Prostate gland (tissue), 2 donors: ENCODE measurements around the gene DGKG. TPM values are rescaled to one million over a fixed set of nuclear protein-coding genes. Genes with fewer than 3 reads are reported as not detected.
A peak's percentile ranks its signal among the peaks of the same experiment; 100 is the strongest.

Experiments used
- DNase-seq: peaks from one replicate; pipeline ENCODE4 v3.0.0-alpha.2; 2019; ENCODE audit warnings: low spot score
- H3K27ac ChIP-seq, 2 donors: fragments of 200-600 bp; sonication (generic); 2 replicates each; pipeline ENCODE4 v1.5.1; 2017 to 2019
- H3K27me3 ChIP-seq: fragments of 200-600 bp; sonication (generic); replicated peaks from 2 replicates; pipeline ENCODE4 v1.5.1; 2019; ENCODE audit not compliant: insufficient read depth
- H3K36me3 ChIP-seq, 2 donors: fragments of 200-600 bp; sonication (generic); 1 replicate in 1 of 2; 2 replicates in 1 of 2; pipeline versions ENCODE4 v1.5.1 to v1.8.1; 2017 to 2019
- H3K4me1 ChIP-seq: fragments of 200-600 bp; sonication (generic); replicated peaks from 2 replicates; pipeline ENCODE4 v1.5.1; 2019
- H3K4me3 ChIP-seq, 2 donors: fragments of 200-600 bp; sonication (generic); 2 replicates each; pipeline ENCODE4 v1.5.1; 2017 to 2019
- H3K9me3 ChIP-seq: fragments of 200-600 bp; sonication (generic); 2 replicates; pipeline ENCODE4 v1.5.1; 2017
- POLR2A ChIP-seq: fragments of 450-650 bp; IDR thresholded peaks from one replicate; pipeline ENCODE4 v1.6.1; 2016; ENCODE audit warnings: antibody characterized with exemption, mild to moderate bottlenecking
- POLR2AphosphoS5 ChIP-seq: sonication (generic); formaldehyde crosslinking; IDR thresholded peaks from one replicate; pipeline ENCODE4 v1.6.1; 2017; ENCODE audit warnings: antibody characterized with exemption
- WGBS: methylation state at CpG from one replicate; pipeline ENCODE4 v1.1.5; 2018; 5-methylcytosine and 5-hydroxymethylcytosine counted together
- intact Hi-C: fragments of 100-400 bp; cut with DNase I; formaldehyde crosslinking; loops from one replicate; pipeline ENCODE4 v1.14.2; 2022
- total RNA-seq, 2 donors: library from RNA; depleted of rRNA; stranded (reverse); fragments of >200 nt; gene quantifications; one replicate each; pipeline ENCODE4 v1.1.0, GENCODE V29; 2016
- TF ChIP-seq, protein P1 (sequence below), 4 experiments: fragments of 200-600 bp in 2 of 4; fragments of 450-650 bp in 2 of 4; sonication (generic) in 2 of 4; IDR thresholded peaks; 1 replicate in 3 of 4; 2 replicates in 1 of 4; pipeline ENCODE4 v1.5.1; 2016 to 2019; ENCODE audit warnings: antibody characterized with exemption in 4 of 4, mild to moderate bottlenecking in 2 of 4, moderate library complexity in 2 of 4

The DGKG gene
- total RNA-seq, 2 donors from 2014 or later: 1.2 to 2.2 TPM

DNA sequence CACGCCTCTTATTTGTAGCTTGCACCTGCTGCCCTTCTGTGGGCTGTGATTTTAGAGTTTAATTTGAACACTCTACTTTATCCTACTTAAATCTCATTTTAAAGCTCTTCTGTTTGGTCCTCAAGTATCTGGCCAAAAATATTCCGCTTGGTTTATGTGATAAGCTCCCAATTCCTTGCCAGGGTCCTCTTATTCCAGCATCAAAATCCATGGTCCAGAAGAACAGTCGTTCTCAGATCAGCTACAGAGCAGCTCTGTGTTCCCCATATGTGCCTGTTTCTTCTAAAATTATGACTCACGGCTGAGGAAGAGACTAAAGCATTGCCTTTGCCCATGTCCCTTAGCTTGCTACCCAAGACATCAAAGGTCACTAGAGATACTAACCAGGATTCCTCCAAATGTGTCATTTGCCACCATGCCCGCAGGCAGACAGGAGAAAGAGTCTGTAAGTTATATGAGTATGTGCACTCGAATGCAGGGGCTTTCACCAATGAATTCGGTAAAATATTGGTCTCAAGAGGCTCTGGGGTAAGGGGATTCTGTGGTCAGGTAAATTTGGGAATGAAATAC, 137.9 kb downstream of the DGKG start:
- no peak for DNase-seq
- 86% methylated on average over 7 of the region's 7 CpGs for WGBS
- Histone ChIP-seq H3K27me3 (no peaks in the 10 kb centered on the region), H3K36me3 (no peaks in the 10 kb centered on the region), H3K9me3 (no peaks in the 10 kb centered on the region), H3K27ac (no peak overlapping the region), H3K4me3 (no peak overlapping the region), H3K4me1 (no peaks in the 10 kb centered on the region)
- intact Hi-C loops: no loop called here
- TF ChIP-seq, protein P1, sequence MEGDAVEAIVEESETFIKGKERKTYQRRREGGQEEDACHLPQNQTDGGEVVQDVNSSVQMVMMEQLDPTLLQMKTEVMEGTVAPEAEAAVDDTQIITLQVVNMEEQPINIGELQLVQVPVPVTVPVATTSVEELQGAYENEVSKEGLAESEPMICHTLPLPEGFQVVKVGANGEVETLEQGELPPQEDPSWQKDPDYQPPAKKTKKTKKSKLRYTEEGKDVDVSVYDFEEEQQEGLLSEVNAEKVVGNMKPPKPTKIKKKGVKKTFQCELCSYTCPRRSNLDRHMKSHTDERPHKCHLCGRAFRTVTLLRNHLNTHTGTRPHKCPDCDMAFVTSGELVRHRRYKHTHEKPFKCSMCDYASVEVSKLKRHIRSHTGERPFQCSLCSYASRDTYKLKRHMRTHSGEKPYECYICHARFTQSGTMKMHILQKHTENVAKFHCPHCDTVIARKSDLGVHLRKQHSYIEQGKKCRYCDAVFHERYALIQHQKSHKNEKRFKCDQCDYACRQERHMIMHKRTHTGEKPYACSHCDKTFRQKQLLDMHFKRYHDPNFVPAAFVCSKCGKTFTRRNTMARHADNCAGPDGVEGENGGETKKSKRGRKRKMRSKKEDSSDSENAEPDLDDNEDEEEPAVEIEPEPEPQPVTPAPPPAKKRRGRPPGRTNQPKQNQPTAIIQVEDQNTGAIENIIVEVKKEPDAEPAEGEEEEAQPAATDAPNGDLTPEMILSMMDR (IDR thresholded peaks at IDR 0.05): no peak
- no peak for TF ChIP-seq POLR2A
- no peak for TF ChIP-seq POLR2AphosphoS5

DNA sequence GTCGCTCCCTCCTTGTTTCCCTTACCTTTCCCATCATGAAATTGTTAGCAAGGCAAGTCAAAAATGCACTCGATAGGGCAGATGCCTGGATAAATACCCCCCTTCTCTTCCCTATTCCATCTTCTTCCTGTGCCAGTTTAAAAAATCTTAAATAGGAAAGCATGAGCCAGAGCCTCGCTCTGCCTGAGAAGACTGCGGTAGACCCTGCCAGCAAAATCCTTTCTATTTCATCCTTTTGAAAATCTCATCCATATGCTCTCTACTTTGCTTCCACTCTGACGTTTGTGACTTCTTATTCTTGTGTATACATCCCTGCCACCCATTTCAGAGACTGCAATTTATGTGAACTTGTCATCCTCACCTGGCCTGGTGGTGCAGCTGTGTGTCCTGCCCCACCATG, 138.6 kb downstream of the DGKG start:
- intact Hi-C loops: no loop called here
- Histone ChIP-seq H3K4me3 (no peak overlapping the region), H3K27ac (no peak overlapping the region), H3K9me3 (no peaks in the 10 kb centered on the region), H3K36me3 (no peaks in the 10 kb centered on the region), H3K27me3 (no peaks in the 10 kb centered on the region), H3K4me1 (no peaks in the 10 kb centered on the region)
- WGBS: 74% methylated on average over 5 of the region's 5 CpGs
- TF ChIP-seq, protein P1 (IDR thresholded peaks at IDR 0.05): no peak
- no peak for DNase-seq

DNA sequence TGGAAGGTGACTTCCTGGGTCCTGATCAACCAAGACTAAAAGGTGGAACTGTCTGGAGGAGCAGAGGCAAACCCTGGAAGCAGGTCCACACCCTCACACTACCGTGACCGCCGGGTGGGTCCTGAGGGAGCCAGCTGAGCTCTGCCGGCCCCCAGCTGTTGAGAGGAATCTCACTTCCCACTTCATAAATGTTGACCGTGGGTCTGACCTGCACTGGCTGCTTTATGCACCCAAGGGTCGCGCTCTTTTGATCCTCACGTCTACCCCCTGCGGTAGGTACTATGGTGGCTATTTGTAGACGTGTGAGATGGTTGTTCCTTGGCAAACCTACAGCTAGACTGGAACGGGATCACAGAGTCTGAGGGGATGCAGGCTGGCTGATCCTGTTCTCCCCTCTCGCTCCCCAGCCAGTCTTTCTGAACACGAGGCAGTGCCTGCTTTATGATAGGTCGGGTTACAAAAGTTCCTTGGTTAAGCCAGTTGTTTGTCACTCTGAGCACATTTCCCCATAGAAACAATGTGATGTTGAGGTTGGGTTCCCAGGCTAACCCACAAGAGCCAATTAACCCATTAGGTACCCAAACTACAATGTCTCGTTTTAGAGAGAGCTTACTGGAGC, 140.2 kb downstream of the DGKG start:
- Histone ChIP-seq H3K9me3 (no peaks in the 10 kb centered on the region), H3K36me3 (no peaks in the 10 kb centered on the region), H3K27ac (peak overlapping the region in 1 of 2 donors; percentile 2), H3K27me3 (no peaks in the 10 kb centered on the region), H3K4me1 (no peaks in the 10 kb centered on the region), H3K4me3 (no peak overlapping the region)
- intact Hi-C loops: no loop called here
- 38% methylated on average over 15 of the region's 15 CpGs for WGBS
- no peak for DNase-seq
- no peak for TF ChIP-seq POLR2AphosphoS5
- TF ChIP-seq POLR2A: no peak
- TF ChIP-seq, protein P1 (IDR thresholded peaks at IDR 0.05): no peak

DNA sequence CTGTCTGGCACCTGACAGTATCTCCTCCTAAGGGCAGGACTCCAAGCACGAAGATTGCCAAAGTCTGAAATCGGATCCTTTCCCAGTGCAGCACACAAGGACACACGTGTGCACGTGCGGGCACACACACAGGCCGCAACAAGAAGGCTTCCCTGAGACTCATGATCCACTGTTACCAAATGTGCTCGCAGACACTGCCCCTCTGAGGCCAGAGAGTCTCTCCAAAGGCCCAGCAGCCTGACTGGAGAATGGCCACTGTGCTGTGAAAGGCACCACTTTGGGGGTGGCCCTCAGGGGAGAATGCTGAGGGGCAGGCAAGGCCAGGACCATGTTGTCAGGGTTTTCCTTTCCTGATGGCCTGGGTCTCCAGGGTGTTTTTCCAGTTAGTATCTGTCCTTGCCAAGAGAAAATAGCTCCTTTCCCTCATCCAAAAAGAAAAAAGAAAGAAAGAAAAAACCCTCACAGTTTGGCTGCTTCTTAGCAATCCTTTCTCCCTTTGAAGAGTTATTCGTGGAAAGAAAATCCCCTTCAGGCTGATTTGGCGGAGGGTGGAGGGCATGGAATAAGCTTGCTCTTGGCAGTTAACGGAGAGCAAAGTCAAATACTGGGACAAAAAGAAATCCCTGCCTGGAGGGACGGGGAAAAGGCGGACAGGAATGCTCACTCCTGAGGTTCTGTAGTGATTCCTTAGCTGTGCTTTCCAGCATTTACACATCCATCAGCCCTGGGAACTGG, 141.0 kb downstream of the DGKG start:
- DNase-seq: peak; percentile 37
- H3K4me1 ChIP-seq: no peaks in the 10 kb centered on the region
- H3K36me3 ChIP-seq: no peaks in the 10 kb centered on the region
- peak overlapping the region in 1 of 2 donors; percentile 2 for H3K27ac ChIP-seq
- no peak overlapping the region for H3K4me3 ChIP-seq
- intact Hi-C loops: no loop called here
- WGBS: 26% methylated on average over 12 of the region's 12 CpGs
- no peaks in the 10 kb centered on the region for H3K27me3 ChIP-seq
- TF ChIP-seq, protein P1 (IDR thresholded peaks at IDR 0.05): peak in 2 of 4 experiments; percentile 31 to 38
- TF ChIP-seq POLR2A: no peak
- TF ChIP-seq POLR2AphosphoS5: peak; percentile 51
- H3K9me3 ChIP-seq: no peaks in the 10 kb centered on the region
